LNCAP (cell line): Measurements from ENCODE around the gene SESN3.

Experiments
- TF ChIP-seq, protein P1 (sequence below): fragments of 450-650 bp; IDR thresholded peaks from 2 replicates; pipeline ENCODE4 v1.5.1; 2017; ENCODE audit warnings: mild to moderate bottlenecking

Gene SESN3

GRCh38 chr11:95231127-95231880 is at the start of gene SESN3:
Gene SESN3, minus strand, starts transcription at chr11:95231202. Its CDS starts 342 bp downstream, at chr11:95230860.
- TF ChIP-seq, protein P1, sequence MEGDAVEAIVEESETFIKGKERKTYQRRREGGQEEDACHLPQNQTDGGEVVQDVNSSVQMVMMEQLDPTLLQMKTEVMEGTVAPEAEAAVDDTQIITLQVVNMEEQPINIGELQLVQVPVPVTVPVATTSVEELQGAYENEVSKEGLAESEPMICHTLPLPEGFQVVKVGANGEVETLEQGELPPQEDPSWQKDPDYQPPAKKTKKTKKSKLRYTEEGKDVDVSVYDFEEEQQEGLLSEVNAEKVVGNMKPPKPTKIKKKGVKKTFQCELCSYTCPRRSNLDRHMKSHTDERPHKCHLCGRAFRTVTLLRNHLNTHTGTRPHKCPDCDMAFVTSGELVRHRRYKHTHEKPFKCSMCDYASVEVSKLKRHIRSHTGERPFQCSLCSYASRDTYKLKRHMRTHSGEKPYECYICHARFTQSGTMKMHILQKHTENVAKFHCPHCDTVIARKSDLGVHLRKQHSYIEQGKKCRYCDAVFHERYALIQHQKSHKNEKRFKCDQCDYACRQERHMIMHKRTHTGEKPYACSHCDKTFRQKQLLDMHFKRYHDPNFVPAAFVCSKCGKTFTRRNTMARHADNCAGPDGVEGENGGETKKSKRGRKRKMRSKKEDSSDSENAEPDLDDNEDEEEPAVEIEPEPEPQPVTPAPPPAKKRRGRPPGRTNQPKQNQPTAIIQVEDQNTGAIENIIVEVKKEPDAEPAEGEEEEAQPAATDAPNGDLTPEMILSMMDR, result no peak

GRCh38 chr11:95279921-95280868 is 49.2 kb upstream of the SESN3 start:
- TF ChIP-seq, protein P1, result no peak

DNA sequence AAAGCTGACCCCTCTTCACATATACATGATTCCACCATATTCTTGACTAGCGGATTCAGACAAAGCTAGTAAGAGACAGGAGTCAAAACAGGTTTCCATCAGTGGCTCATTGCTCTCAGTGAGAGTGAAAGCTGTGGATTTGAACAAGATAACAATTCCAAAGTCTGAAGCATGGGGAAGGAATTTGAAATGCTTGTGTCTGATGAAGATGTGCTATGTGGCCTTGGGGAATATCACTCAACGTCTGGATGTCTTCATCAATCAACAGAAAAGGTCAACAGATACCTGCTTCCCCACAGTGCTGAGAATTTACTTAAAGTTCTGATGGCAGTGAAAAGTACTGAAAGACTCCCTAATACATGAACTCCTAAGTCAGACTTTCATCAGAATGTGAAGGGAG is 46.9 kb upstream of the SESN3 start:
- TF ChIP-seq, protein P1, result no peak

DNA sequence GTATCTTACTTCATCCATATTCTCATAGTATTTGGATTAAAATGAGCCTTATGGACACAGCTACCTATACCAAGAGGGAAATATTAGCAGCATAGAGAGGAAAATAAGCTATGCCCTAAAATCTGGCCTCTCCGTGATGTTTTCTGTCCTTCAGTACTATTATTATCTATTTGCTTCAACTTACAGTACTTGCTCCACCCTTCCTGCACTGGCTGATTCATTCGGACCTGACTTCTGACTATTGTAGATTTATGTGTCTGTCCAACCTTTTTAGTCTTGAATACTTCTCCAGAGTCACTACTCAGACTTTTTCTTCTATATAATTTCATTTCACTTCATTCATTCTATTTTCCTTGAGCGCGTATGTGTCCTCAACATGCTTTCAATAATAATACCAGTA is 45.1 kb upstream of the SESN3 start:
- TF ChIP-seq, protein P1, result no peak

DNA sequence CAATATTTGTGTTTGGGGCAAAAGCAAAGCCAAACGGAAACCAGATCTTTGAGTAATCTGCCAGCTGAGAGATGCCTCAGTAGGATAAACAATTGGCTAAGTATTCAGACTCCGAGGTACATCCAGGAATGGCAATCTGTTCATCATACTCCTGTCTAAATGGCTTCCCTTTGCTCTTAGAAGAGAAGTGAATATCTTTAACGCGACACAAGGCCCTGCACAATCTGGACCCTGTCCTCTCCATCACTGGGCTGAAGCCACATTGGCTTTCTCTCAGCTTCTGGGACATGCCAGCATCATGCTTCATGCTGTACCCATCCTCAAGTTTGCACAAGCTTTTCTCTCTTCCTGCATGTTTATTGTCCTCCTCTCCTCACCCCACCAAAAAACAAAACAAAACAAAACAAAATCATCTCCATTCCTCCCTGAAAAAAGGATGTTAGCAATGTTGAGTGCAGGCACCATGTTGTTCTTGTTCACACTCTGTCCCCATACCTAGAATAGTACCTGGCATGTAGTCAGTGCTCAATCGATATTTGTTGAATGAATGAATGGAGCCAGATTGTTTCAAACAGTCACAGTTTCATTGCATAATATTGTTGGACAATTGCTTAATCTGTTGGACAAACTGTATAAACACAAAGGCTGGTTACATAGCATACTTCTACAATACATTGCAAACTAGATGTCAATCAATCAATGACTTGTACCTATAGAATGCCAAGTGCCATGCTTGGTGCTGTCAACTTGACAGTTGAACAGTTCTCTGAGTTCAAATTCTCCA is 38.2 kb upstream of the SESN3 start:
- TF ChIP-seq, protein P1, result no peak

DNA sequence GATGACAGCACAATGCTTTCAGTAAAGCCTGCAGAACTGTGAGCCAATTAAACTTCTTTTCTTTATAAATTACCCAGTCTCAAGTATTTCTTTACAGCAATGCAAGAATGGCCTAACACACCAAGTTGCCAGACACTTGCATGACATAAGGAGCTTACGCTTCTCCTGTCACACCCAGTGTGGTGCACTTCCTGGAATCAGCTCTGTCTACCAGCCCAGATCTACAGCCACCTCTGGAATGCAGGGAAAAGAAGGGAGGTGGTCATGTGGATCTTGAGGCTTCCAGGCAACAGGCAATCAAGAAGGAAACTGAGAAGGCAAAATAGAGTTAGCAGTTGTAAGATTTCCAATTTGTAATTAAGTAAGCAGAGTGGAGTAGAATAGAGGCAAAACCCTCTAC is 37.4 kb upstream of the SESN3 start:
- TF ChIP-seq, protein P1, result no peak

DNA sequence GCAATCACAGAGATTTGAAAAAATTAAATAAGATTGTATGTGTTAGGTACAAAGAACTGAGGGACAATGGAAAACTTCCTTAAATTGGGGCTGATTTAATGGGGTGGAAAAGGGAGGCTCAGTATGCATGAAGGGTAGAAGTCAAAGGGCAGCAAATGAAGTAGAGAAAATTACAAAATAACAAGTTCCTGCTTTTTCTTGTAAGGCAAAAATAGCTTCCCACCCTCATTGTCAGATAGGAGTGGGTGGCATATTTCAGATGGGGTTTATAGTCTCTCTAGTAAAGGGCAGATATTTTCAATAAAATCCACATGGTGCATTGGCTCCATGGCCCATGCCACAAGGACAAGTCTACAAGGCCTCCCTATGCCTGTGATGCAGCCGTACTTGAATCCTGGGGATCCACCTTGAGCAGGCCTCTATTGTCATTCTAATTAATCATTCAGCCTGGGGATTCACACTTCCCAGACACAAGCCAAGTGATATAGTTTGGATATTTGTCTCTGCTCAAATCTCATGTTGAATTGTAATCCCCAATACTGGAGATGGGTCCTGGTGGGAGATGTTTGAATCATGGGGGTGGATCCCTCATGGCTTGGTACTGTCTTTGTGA is 36.7 kb upstream of the SESN3 start:
- TF ChIP-seq, protein P1, result no peak
